ENCODE data around the gene TPD52L1. TPM values are rescaled to one million over a fixed set of nuclear protein-coding genes. Genes with fewer than 3 reads are reported as not detected.

TPD52L1 gene
- total and polyA plus RNA-seq, 5 donors from 2014 or later, result 0.40 to 0.76 (median 0.53) TPM; not detected in 1

- no peaks in the 10 kb centered on the region for H3K27me3 ChIP-seq (ENCODE audit: control insufficient read depth, insufficient read depth, low read length)
- Mint-ChIP-seq H3K4me1 (no peaks in the 10 kb centered on the region), H3K27ac (no peak overlapping the region), H3K36me3 (no peaks in the 10 kb centered on the region), H3K4me3 (no peak overlapping the region), H3K27me3 (peaks cover 6% of the 10 kb centered on the region), H3K9me3 (no peaks in the 10 kb centered on the region)
- H3K36me3 ChIP-seq (ENCODE audit: control insufficient read depth, insufficient read depth, low read length), result no peaks in the 10 kb centered on the region
- H3K4me1 ChIP-seq (ENCODE audit: control insufficient read depth, insufficient read depth, low read length, poor library complexity, severe bottlenecking), result no peaks in the 10 kb centered on the region
- no peaks in the 10 kb centered on the region for H3K9me3 ChIP-seq (ENCODE audit: control insufficient read depth in 2 of 2, low read length in 2 of 2)
- H3K4me3 ChIP-seq (ENCODE audit: low read depth, low read length), result no peak overlapping the region
- no peak overlapping the region for H3K27ac ChIP-seq (ENCODE audit: insufficient read depth, low read length, poor library complexity, severe bottlenecking)
- DNase-seq (no peak), ATAC-seq (ENCODE audit: low read depth in 2 of 2) (no peak)
Measured at GRCh38 chr6:125182237-125183008, 28.9 kb downstream of the TPD52L1 start.

DNA sequence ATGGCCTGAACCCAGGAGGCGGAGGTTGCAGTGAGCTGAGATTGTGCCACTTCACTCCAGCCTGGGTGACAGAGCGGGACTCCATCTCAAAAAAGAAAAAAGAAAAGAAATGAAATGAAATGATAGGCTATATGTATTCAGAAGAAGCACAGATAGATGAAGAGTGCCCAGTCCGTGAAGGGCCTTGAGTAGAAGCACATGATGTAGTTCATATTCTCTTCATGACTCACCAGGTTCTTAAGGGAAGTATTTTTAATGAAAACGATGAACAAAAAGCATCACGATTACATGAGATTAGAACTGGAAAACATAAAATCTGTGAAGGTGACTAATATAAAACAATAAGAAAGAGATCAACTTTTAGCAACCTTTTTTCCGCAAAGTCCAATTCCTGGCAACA, 29.8 kb downstream of the TPD52L1 start:
- no peaks in the 10 kb centered on the region for H3K9me3 Mint-ChIP-seq
- no peaks in the 10 kb centered on the region for H3K4me1 Mint-ChIP-seq
- ATAC-seq (ENCODE audit: low read depth in 2 of 2), result no peak
- no peak overlapping the region for H3K27ac ChIP-seq (ENCODE audit: insufficient read depth, low read length, poor library complexity, severe bottlenecking)
- no peak overlapping the region for H3K27ac Mint-ChIP-seq
- H3K27me3 Mint-ChIP-seq, result peaks cover 6% of the 10 kb centered on the region
- H3K9me3 ChIP-seq (ENCODE audit: control insufficient read depth in 2 of 2, low read length in 2 of 2), result no peaks in the 10 kb centered on the region
- H3K27me3 ChIP-seq (ENCODE audit: control insufficient read depth, insufficient read depth, low read length), result no peaks in the 10 kb centered on the region
- H3K4me3 Mint-ChIP-seq, result no peak overlapping the region
- H3K36me3 ChIP-seq (ENCODE audit: control insufficient read depth, insufficient read depth, low read length), result no peaks in the 10 kb centered on the region
- no peaks in the 10 kb centered on the region for H3K4me1 ChIP-seq (ENCODE audit: control insufficient read depth, insufficient read depth, low read length, poor library complexity, severe bottlenecking)
- H3K36me3 Mint-ChIP-seq, result no peaks in the 10 kb centered on the region
- DNase-seq, result no peak
- no peak overlapping the region for H3K4me3 ChIP-seq (ENCODE audit: low read depth, low read length)

GRCh38 chr6:125188037-125188436, 34.5 kb downstream of the TPD52L1 start:
- no peaks in the 10 kb centered on the region for H3K36me3 Mint-ChIP-seq
- H3K9me3 ChIP-seq (ENCODE audit: control insufficient read depth in 2 of 2, low read length in 2 of 2), result no peaks in the 10 kb centered on the region

GRCh38 chr6:125188594-125189203, 35.1 kb downstream of the TPD52L1 start:
- no peaks in the 10 kb centered on the region for H3K27me3 ChIP-seq (ENCODE audit: control insufficient read depth, insufficient read depth, low read length)
- no peak overlapping the region for H3K4me3 ChIP-seq (ENCODE audit: low read depth, low read length)
- no peak overlapping the region for H3K27ac Mint-ChIP-seq
- H3K4me1 Mint-ChIP-seq, result peaks cover 0 to 4% (median 1%) of the 10 kb centered on the region in 4 donors
- H3K4me3 Mint-ChIP-seq, result no peak overlapping the region
- H3K27ac ChIP-seq (ENCODE audit: insufficient read depth, low read length, poor library complexity, severe bottlenecking), result no peak overlapping the region
- no peaks in the 10 kb centered on the region for H3K9me3 Mint-ChIP-seq
- H3K36me3 Mint-ChIP-seq, result no peaks in the 10 kb centered on the region
- no peak for DNase-seq
- ATAC-seq (ENCODE audit: low read depth in 2 of 2), result no peak
- no peaks in the 10 kb centered on the region for H3K27me3 Mint-ChIP-seq
- H3K4me1 ChIP-seq (ENCODE audit: control insufficient read depth, insufficient read depth, low read length, poor library complexity, severe bottlenecking), result no peaks in the 10 kb centered on the region
- H3K36me3 ChIP-seq (ENCODE audit: control insufficient read depth, insufficient read depth, low read length), result no peaks in the 10 kb centered on the region
- no peaks in the 10 kb centered on the region for H3K9me3 ChIP-seq (ENCODE audit: control insufficient read depth in 2 of 2, low read length in 2 of 2)

More at GRCh38 chr6:125188037-125188436, 34.5 kb downstream of the TPD52L1 start:
- Histone ChIP-seq H3K4me3 (ENCODE audit: low read depth, low read length) (no peak overlapping the region), H3K27ac (ENCODE audit: insufficient read depth, low read length, poor library complexity, severe bottlenecking) (no peak overlapping the region), H3K4me1 (ENCODE audit: control insufficient read depth, insufficient read depth, low read length, poor library complexity, severe bottlenecking) (no peaks in the 10 kb centered on the region), H3K27me3 (ENCODE audit: control insufficient read depth, insufficient read depth, low read length) (no peaks in the 10 kb centered on the region), H3K36me3 (ENCODE audit: control insufficient read depth, insufficient read depth, low read length) (no peaks in the 10 kb centered on the region)
- DNase-seq, result no peak
- ATAC-seq (ENCODE audit: low read depth in 2 of 2), result no peak
- H3K4me1 Mint-ChIP-seq, result peaks cover 0 to 4% (median 1%) of the 10 kb centered on the region in 4 donors
- no peaks in the 10 kb centered on the region for H3K27me3 Mint-ChIP-seq
- H3K9me3 Mint-ChIP-seq, result no peaks in the 10 kb centered on the region
- H3K4me3 Mint-ChIP-seq, result no peak overlapping the region
- H3K27ac Mint-ChIP-seq, result no peak overlapping the region

GRCh38 chr6:125189494-125189893, 35.9 kb downstream of the TPD52L1 start:
- Mint-ChIP-seq H3K27ac (no peak overlapping the region), H3K27me3 (peaks cover 7% of the 10 kb centered on the region), H3K4me1 (peaks cover 0 to 4% (median 1%) of the 10 kb centered on the region in 4 donors), H3K9me3 (no peaks in the 10 kb centered on the region), H3K4me3 (no peak overlapping the region), H3K36me3 (no peaks in the 10 kb centered on the region)
- Histone ChIP-seq H3K36me3 (ENCODE audit: control insufficient read depth, insufficient read depth, low read length) (no peaks in the 10 kb centered on the region), H3K4me1 (ENCODE audit: control insufficient read depth, insufficient read depth, low read length, poor library complexity, severe bottlenecking) (no peaks in the 10 kb centered on the region), H3K27me3 (ENCODE audit: control insufficient read depth, insufficient read depth, low read length) (no peaks in the 10 kb centered on the region), H3K27ac (ENCODE audit: insufficient read depth, low read length, poor library complexity, severe bottlenecking) (no peak overlapping the region), H3K4me3 (ENCODE audit: low read depth, low read length) (no peak overlapping the region), H3K9me3 (ENCODE audit: control insufficient read depth in 2 of 2, low read length in 2 of 2) (no peaks in the 10 kb centered on the region)
- DNase-seq, result no peak
- ATAC-seq (ENCODE audit: low read depth in 2 of 2), result no peak

GRCh38 chr6:125190667-125191066, 37.1 kb downstream of the TPD52L1 start:
- peaks cover 1% of the 10 kb centered on the region for H3K27me3 ChIP-seq (ENCODE audit: control insufficient read depth, insufficient read depth, low read length)
- Mint-ChIP-seq H3K36me3 (no peaks in the 10 kb centered on the region), H3K9me3 (peaks cover 0 to 1% (median 0%) of the 10 kb centered on the region in 7 donors), H3K27ac (no peak overlapping the region), H3K4me1 (peaks cover 0 to 4% (median 1%) of the 10 kb centered on the region in 4 donors), H3K4me3 (no peak overlapping the region), H3K27me3 (peaks cover 10% of the 10 kb centered on the region)
- ATAC-seq (ENCODE audit: low read depth in 2 of 2), result no peak
- H3K4me3 ChIP-seq (ENCODE audit: low read depth, low read length), result no peak overlapping the region
- no peaks in the 10 kb centered on the region for H3K9me3 ChIP-seq (ENCODE audit: control insufficient read depth in 2 of 2, low read length in 2 of 2)
- H3K4me1 ChIP-seq (ENCODE audit: control insufficient read depth, insufficient read depth, low read length, poor library complexity, severe bottlenecking), result no peaks in the 10 kb centered on the region
- no peak overlapping the region for H3K27ac ChIP-seq (ENCODE audit: insufficient read depth, low read length, poor library complexity, severe bottlenecking)
- no peak for DNase-seq
- no peaks in the 10 kb centered on the region for H3K36me3 ChIP-seq (ENCODE audit: control insufficient read depth, insufficient read depth, low read length)

DNA sequence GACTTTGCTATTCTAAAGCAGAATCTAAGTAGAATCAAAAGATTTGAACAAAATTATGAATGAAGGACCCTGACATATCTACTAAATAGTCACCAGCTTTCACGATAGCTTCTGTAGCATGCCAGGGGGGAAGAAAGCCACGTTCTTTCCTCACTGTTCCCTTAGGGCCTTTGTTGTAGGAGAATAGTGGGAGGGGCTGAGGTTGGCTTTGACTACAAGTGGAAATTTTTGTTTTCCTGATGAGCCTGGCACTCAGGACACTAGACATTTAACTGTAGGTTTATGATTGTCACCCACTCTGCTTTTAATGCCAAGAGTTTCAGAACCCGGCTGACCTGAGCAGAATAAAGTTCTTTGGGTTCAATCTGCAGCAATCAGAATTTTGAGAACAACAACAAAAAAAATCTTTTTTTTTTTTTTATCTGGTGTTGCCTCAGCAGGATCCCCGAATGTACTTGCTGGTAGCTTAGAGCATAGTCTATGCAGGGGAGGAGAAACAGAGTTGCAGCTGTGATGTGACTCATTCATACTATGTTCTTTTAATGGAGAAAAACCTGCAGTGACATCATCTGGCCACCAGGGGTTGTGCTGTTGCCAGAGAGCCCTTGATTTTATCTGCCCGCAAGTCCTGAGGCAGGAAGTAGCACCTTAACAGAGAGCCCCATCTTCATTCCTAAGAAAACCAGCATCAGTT, 38.5 kb downstream of the TPD52L1 start:
- Mint-ChIP-seq H3K4me3 (no peak overlapping the region), H3K36me3 (no peaks in the 10 kb centered on the region), H3K27me3 (peaks cover 10% of the 10 kb centered on the region), H3K4me1 (peaks cover 0 to 4% (median 1%) of the 10 kb centered on the region in 4 donors), H3K27ac (no peak overlapping the region), H3K9me3 (peaks cover 0 to 1% (median 0%) of the 10 kb centered on the region in 7 donors)
- no peak overlapping the region for H3K4me3 ChIP-seq (ENCODE audit: low read depth, low read length)
- peak; percentile 86 to 90 for ATAC-seq (ENCODE audit: low read depth in 2 of 2)
- H3K4me1 ChIP-seq (ENCODE audit: control insufficient read depth, insufficient read depth, low read length, poor library complexity, severe bottlenecking), result no peaks in the 10 kb centered on the region
- DNase-seq, result peak in 2 of 3 donors; percentile 40 to 76
- no peaks in the 10 kb centered on the region for H3K9me3 ChIP-seq (ENCODE audit: control insufficient read depth in 2 of 2, low read length in 2 of 2)
- no peak overlapping the region for H3K27ac ChIP-seq (ENCODE audit: insufficient read depth, low read length, poor library complexity, severe bottlenecking)
- H3K36me3 ChIP-seq (ENCODE audit: control insufficient read depth, insufficient read depth, low read length), result no peaks in the 10 kb centered on the region
- peaks cover 1% of the 10 kb centered on the region for H3K27me3 ChIP-seq (ENCODE audit: control insufficient read depth, insufficient read depth, low read length)
